ENCODE data around the gene MYH9. TPM values are rescaled to one million over a fixed set of nuclear protein-coding genes. Genes with fewer than 3 reads are reported as not detected.

The MYH9 gene
- total RNA-seq, 6 experiments from 2014 or later, result 881 to 1,084 (median 937) TPM

GRCh38 chr22:36331912-36332622 lies 55.7 kb downstream of the MYH9 start:
- DNase-seq, result no peak
- Mint-ChIP-seq H3K36me3 (ENCODE audit: low read depth) (peaks cover 96% of the 10 kb centered on the region), H3K27ac (peak overlapping the region; percentile 99), H3K4me3 (peak overlapping the region; percentile 83), H3K9me3 (peaks cover 23% of the 10 kb centered on the region), H3K4me1 (ENCODE audit: low read depth) (peaks cover 100% of the 10 kb centered on the region), H3K27me3 (ENCODE audit: insufficient read depth) (peaks cover 92% of the 10 kb centered on the region)
- no peak; the same call in 1 of the 2 replicates for TF ChIP-seq CTCF (IDR thresholded peaks at IDR 0.05)

- H3K27me3 Mint-ChIP-seq (ENCODE audit: insufficient read depth), result peaks cover 91% of the 10 kb centered on the region
- DNase-seq, result peak; percentile 90
- peaks cover 96% of the 10 kb centered on the region for H3K36me3 Mint-ChIP-seq (ENCODE audit: low read depth)
- peak overlapping the region; percentile 99 for H3K27ac Mint-ChIP-seq
- peaks cover 26% of the 10 kb centered on the region for H3K9me3 Mint-ChIP-seq
- H3K4me1 Mint-ChIP-seq (ENCODE audit: low read depth), result peaks cover 100% of the 10 kb centered on the region
- peak overlapping the region; percentile 83 for H3K4me3 Mint-ChIP-seq
- TF ChIP-seq CTCF (IDR thresholded peaks at IDR 0.05), result no peak
Observed at GRCh38 chr22:36331306-36331911, 56.4 kb downstream of the MYH9 start.

GRCh38 chr22:36330655-36331305 lies 57.0 kb downstream of the MYH9 start:
- peaks cover 96% of the 10 kb centered on the region for H3K36me3 Mint-ChIP-seq (ENCODE audit: low read depth)
- peaks cover 100% of the 10 kb centered on the region for H3K4me1 Mint-ChIP-seq (ENCODE audit: low read depth)
- H3K9me3 Mint-ChIP-seq, result peaks cover 28% of the 10 kb centered on the region
- peak; percentile 65 for DNase-seq
- H3K27ac Mint-ChIP-seq, result peak overlapping the region; percentile 99
- peak overlapping the region; percentile 83 for H3K4me3 Mint-ChIP-seq
- TF ChIP-seq CTCF (IDR thresholded peaks at IDR 0.05), result no peak
- H3K27me3 Mint-ChIP-seq (ENCODE audit: insufficient read depth), result peaks cover 91% of the 10 kb centered on the region

- H3K4me1 Mint-ChIP-seq (ENCODE audit: low read depth), result peaks cover 100% of the 10 kb centered on the region
- peak overlapping the region; percentile 83 for H3K4me3 Mint-ChIP-seq
- peak overlapping the region; percentile 99 for H3K27ac Mint-ChIP-seq
- peaks cover 89% of the 10 kb centered on the region for H3K27me3 Mint-ChIP-seq (ENCODE audit: insufficient read depth)
- H3K36me3 Mint-ChIP-seq (ENCODE audit: low read depth), result peaks cover 95% of the 10 kb centered on the region
- no peak for DNase-seq
- peaks cover 28% of the 10 kb centered on the region for H3K9me3 Mint-ChIP-seq
- no peak for TF ChIP-seq CTCF (IDR thresholded peaks at IDR 0.05)
Observed at GRCh38 chr22:36330127-36330526, 57.6 kb downstream of the MYH9 start.

GRCh38 chr22:36329254-36330078 lies 58.3 kb downstream of the MYH9 start:
- Mint-ChIP-seq H3K36me3 (ENCODE audit: low read depth) (peaks cover 94% of the 10 kb centered on the region), H3K27ac (peak overlapping the region; percentile 99), H3K4me1 (ENCODE audit: low read depth) (peaks cover 100% of the 10 kb centered on the region), H3K4me3 (peak overlapping the region; percentile 83), H3K27me3 (ENCODE audit: insufficient read depth) (peaks cover 88% of the 10 kb centered on the region), H3K9me3 (peaks cover 32% of the 10 kb centered on the region)
- no peak for TF ChIP-seq CTCF (IDR thresholded peaks at IDR 0.05)
- DNase-seq, result peak; percentile 95
